ENCODE measurements around the gene PSMB2.
"Not testable (repeated sequence)": the region's sequence is repeated elsewhere in the genome, so short reads cannot be mapped to it uniquely, and the experiment has no call there.

PSMB2 gene

GRCh38 chr1:35594005-35594760 is 47.1 kb downstream of the PSMB2 start:
- DNase-seq (ENCODE audit: low spot score) = no peak

GRCh38 chr1:35592991-35593769 is 48.1 kb downstream of the PSMB2 start:
- DNase-seq (ENCODE audit: low spot score) = no peak

- DNase-seq (ENCODE audit: low spot score) = no peak
Measured at GRCh38 chr1:35591211-35591610, 50.1 kb downstream of the PSMB2 start.

- DNase-seq (ENCODE audit: low spot score) = no peak
Measured at GRCh38 chr1:35590476-35591040, 50.8 kb downstream of the PSMB2 start.

- no peak for DNase-seq (ENCODE audit: low spot score)
Measured at GRCh38 chr1:35589516-35590427, 51.6 kb downstream of the PSMB2 start.

GRCh38 chr1:35588197-35588910 is 53.0 kb downstream of the PSMB2 start:
- no peak for DNase-seq (ENCODE audit: low spot score)

- no peak for DNase-seq (ENCODE audit: low spot score)
Measured at GRCh38 chr1:35587736-35588135, 53.6 kb downstream of the PSMB2 start.

- DNase-seq (ENCODE audit: low spot score) = no peak
Measured at GRCh38 chr1:35586808-35587207, 54.5 kb downstream of the PSMB2 start.

- DNase-seq (ENCODE audit: low spot score) = not testable (repeated sequence)
Measured at GRCh38 chr1:35585805-35586204, 55.5 kb downstream of the PSMB2 start.

- no peak for DNase-seq (ENCODE audit: low spot score)
Measured at GRCh38 chr1:35585281-35585680, 56.0 kb downstream of the PSMB2 start.

- DNase-seq (ENCODE audit: low spot score) = not testable (repeated sequence)
Measured at GRCh38 chr1:35581621-35582020, 59.7 kb downstream of the PSMB2 start.

- no peak for DNase-seq (ENCODE audit: low spot score)
Measured at GRCh38 chr1:35580949-35581388, 60.4 kb downstream of the PSMB2 start.

GRCh38 chr1:35577071-35577998 is 64.0 kb downstream of the PSMB2 start:
- no peak for DNase-seq (ENCODE audit: low spot score)

- not testable (repeated sequence) for DNase-seq (ENCODE audit: low spot score)
Measured at GRCh38 chr1:35576766-35577070, 64.6 kb downstream of the PSMB2 start.

GRCh38 chr1:35576061-35576765 is 65.1 kb downstream of the PSMB2 start:
- DNase-seq (ENCODE audit: low spot score) = no peak

- no peak for DNase-seq (ENCODE audit: low spot score)
Measured at GRCh38 chr1:35575416-35575958, 65.8 kb downstream of the PSMB2 start.

- DNase-seq (ENCODE audit: low spot score) = no peak
Measured at GRCh38 chr1:35574655-35575415, 66.5 kb downstream of the PSMB2 start.

- no peak for DNase-seq (ENCODE audit: low spot score)
Measured at GRCh38 chr1:35574125-35574654, 67.1 kb downstream of the PSMB2 start.
